Rectal smooth muscle tissue (tissue), 1 donor: ENCODE data around the gene TIMP3.
A peak's percentile ranks its signal among the peaks of the same experiment; 100 is the strongest.

ENCODE experiments used
- H3K27ac ChIP-seq: one replicate; pipeline ENCODE4 v1.7.0; 2013; ENCODE audit warnings: low read depth, low read length, inconsistent platforms
- H3K27me3 ChIP-seq: one replicate; pipeline ENCODE4 v1.7.0; 2013; ENCODE audit warnings: low read length; ENCODE audit not compliant: control insufficient read depth, insufficient read depth
- H3K36me3 ChIP-seq: one replicate; pipeline ENCODE4 v1.7.0; 2013; ENCODE audit warnings: low read length; ENCODE audit not compliant: control insufficient read depth, insufficient read depth
- H3K4me1 ChIP-seq: one replicate; pipeline ENCODE4 v1.7.0; 2013; ENCODE audit warnings: low read length; ENCODE audit not compliant: control insufficient read depth, insufficient read depth
- H3K4me3 ChIP-seq: one replicate; pipeline ENCODE4 v1.7.0; 2013; ENCODE audit warnings: low read length
- H3K9ac ChIP-seq: one replicate; pipeline ENCODE4 v1.7.0; 2013; ENCODE audit warnings: low read length

The TIMP3 gene

GRCh38 chr22:32765132-32765618, 36.3 kb upstream of the TIMP3 start:
- H3K36me3 ChIP-seq, result no peaks in the 10 kb centered on the region
- no peak overlapping the region for H3K9ac ChIP-seq
- no peaks in the 10 kb centered on the region for H3K4me1 ChIP-seq
- no peak overlapping the region for H3K27ac ChIP-seq
- H3K27me3 ChIP-seq, result no peaks in the 10 kb centered on the region
- no peak overlapping the region for H3K4me3 ChIP-seq

- Histone ChIP-seq H3K27ac (no peak overlapping the region), H3K36me3 (no peaks in the 10 kb centered on the region), H3K4me3 (no peak overlapping the region), H3K27me3 (no peaks in the 10 kb centered on the region), H3K4me1 (no peaks in the 10 kb centered on the region), H3K9ac (no peak overlapping the region)
Observed at GRCh38 chr22:32771756-32772155, 29.7 kb upstream of the TIMP3 start.

- Histone ChIP-seq H3K4me3 (no peak overlapping the region), H3K4me1 (no peaks in the 10 kb centered on the region), H3K9ac (no peak overlapping the region), H3K36me3 (no peaks in the 10 kb centered on the region), H3K27me3 (no peaks in the 10 kb centered on the region), H3K27ac (no peak overlapping the region)
Observed at GRCh38 chr22:32775957-32776356, 25.5 kb upstream of the TIMP3 start.

- no peaks in the 10 kb centered on the region for H3K36me3 ChIP-seq
- H3K4me3 ChIP-seq, result no peak overlapping the region
- no peaks in the 10 kb centered on the region for H3K27me3 ChIP-seq
- no peak overlapping the region for H3K9ac ChIP-seq
- H3K27ac ChIP-seq, result no peak overlapping the region
- no peaks in the 10 kb centered on the region for H3K4me1 ChIP-seq
Observed at GRCh38 chr22:32776397-32776796, 25.1 kb upstream of the TIMP3 start.

GRCh38 chr22:32776802-32777201, 24.7 kb upstream of the TIMP3 start:
- H3K27me3 ChIP-seq, result no peaks in the 10 kb centered on the region

GRCh38 chr22:32777987-32778386, 23.5 kb upstream of the TIMP3 start:
- Histone ChIP-seq H3K27me3 (no peaks in the 10 kb centered on the region), H3K27ac (no peak overlapping the region), H3K9ac (no peak overlapping the region), H3K4me1 (no peaks in the 10 kb centered on the region), H3K4me3 (no peak overlapping the region), H3K36me3 (no peaks in the 10 kb centered on the region)

More at GRCh38 chr22:32776802-32777201, 24.7 kb upstream of the TIMP3 start:
- Histone ChIP-seq H3K36me3 (no peaks in the 10 kb centered on the region), H3K4me3 (no peak overlapping the region), H3K4me1 (no peaks in the 10 kb centered on the region), H3K9ac (no peak overlapping the region), H3K27ac (no peak overlapping the region)

- no peaks in the 10 kb centered on the region for H3K36me3 ChIP-seq
- no peaks in the 10 kb centered on the region for H3K4me1 ChIP-seq
Observed at GRCh38 chr22:32780726-32781310, 20.7 kb upstream of the TIMP3 start.

GRCh38 chr22:32781695-32782094, 19.8 kb upstream of the TIMP3 start:
- Histone ChIP-seq H3K27ac (no peak overlapping the region), H3K9ac (no peak overlapping the region), H3K4me1 (no peaks in the 10 kb centered on the region), H3K4me3 (no peak overlapping the region), H3K27me3 (no peaks in the 10 kb centered on the region), H3K36me3 (no peaks in the 10 kb centered on the region)

More at GRCh38 chr22:32780726-32781310, 20.7 kb upstream of the TIMP3 start:
- H3K27me3 ChIP-seq, result no peaks in the 10 kb centered on the region
- no peak overlapping the region for H3K9ac ChIP-seq
- no peak overlapping the region for H3K27ac ChIP-seq
- no peak overlapping the region for H3K4me3 ChIP-seq

GRCh38 chr22:32785321-32786026, 16.0 kb upstream of the TIMP3 start:
- no peak overlapping the region for H3K4me3 ChIP-seq
- H3K4me1 ChIP-seq, result peaks cover 3% of the 10 kb centered on the region
- no peaks in the 10 kb centered on the region for H3K36me3 ChIP-seq
- H3K9ac ChIP-seq, result no peak overlapping the region
- H3K27ac ChIP-seq, result no peak overlapping the region
- H3K27me3 ChIP-seq, result no peaks in the 10 kb centered on the region

GRCh38 chr22:32786027-32786418, 15.5 kb upstream of the TIMP3 start:
- Histone ChIP-seq H3K4me1 (peaks cover 3% of the 10 kb centered on the region), H3K9ac (no peak overlapping the region), H3K27me3 (no peaks in the 10 kb centered on the region), H3K27ac (no peak overlapping the region), H3K36me3 (no peaks in the 10 kb centered on the region), H3K4me3 (no peak overlapping the region)

- no peak overlapping the region for H3K9ac ChIP-seq
- no peaks in the 10 kb centered on the region for H3K36me3 ChIP-seq
- H3K4me1 ChIP-seq, result peaks cover 3% of the 10 kb centered on the region
- no peak overlapping the region for H3K4me3 ChIP-seq
- no peaks in the 10 kb centered on the region for H3K27me3 ChIP-seq
- H3K27ac ChIP-seq, result peak overlapping the region; percentile 10
Observed at GRCh38 chr22:32788904-32789624, 12.4 kb upstream of the TIMP3 start.

GRCh38 chr22:32789797-32790620, 11.5 kb upstream of the TIMP3 start:
- Histone ChIP-seq H3K4me3 (no peak overlapping the region), H3K9ac (no peak overlapping the region), H3K36me3 (no peaks in the 10 kb centered on the region), H3K27me3 (no peaks in the 10 kb centered on the region), H3K27ac (peak overlapping the region; percentile 10), H3K4me1 (peaks cover 3% of the 10 kb centered on the region)
